Adrenal gland (tissue), 12 donors: ENCODE measurements around the gene DMTF1. TPM values are rescaled to one million over a fixed set of nuclear protein-coding genes. Genes with fewer than 3 reads are reported as not detected.

ENCODE experiments used
- DNase-seq, 7 donors: peaks; one replicate each; pipeline ENCODE4 v3.0.0-alpha.2; 2019 to 2020
- H3K27ac ChIP-seq, 5 donors: fragments of 200-600 bp; sonication (generic) in 4 of 5; 1 replicate in 3 of 5; 2 replicates in 2 of 5; pipeline versions ENCODE4 v1.5.1 to v1.8.0; 2016 to 2020; ENCODE audit warnings: mild to moderate bottlenecking in 1 of 5
- H3K27me3 ChIP-seq: fragments of 200-600 bp; 2 replicates; pipeline ENCODE4 v1.8.0; 2021
- H3K36me3 ChIP-seq, 2 donors: fragments of 200-600 bp; replicated peaks in 1 of 2; 1 replicate in 1 of 2; 2 replicates in 1 of 2; pipeline versions ENCODE4 v1.5.1 to v1.8.0; 2018 to 2022
- H3K4me1 ChIP-seq, 2 donors: fragments of 200-600 bp; replicated peaks in 1 of 2; 1 replicate in 1 of 2; 2 replicates in 1 of 2; pipeline versions ENCODE4 v1.5.1 to v1.8.0; 2018 to 2021
- H3K4me3 ChIP-seq, 4 donors: fragments of 200-600 bp; sonication (generic) in 3 of 4; one replicate each; pipeline ENCODE4 v1.5.1; 2016 to 2018
- H3K9me3 ChIP-seq, 3 donors: fragments of 200-600 bp; sonication (generic) in 1 of 3; replicated peaks in 1 of 3; 1 replicate in 2 of 3; 2 replicates in 1 of 3; pipeline versions ENCODE4 v1.5.1 to v1.8.0; 2016 to 2021
- POLR2A ChIP-seq, 2 donors: fragments of 450-650 bp; IDR thresholded peaks; one replicate each; pipeline ENCODE4 v1.6.1; 2017; ENCODE audit warnings: antibody characterized with exemption in 2 of 2, mild to moderate bottlenecking in 2 of 2, moderate library complexity in 1 of 2
- WGBS, 4 donors: extraction: QIAGEN DNeasy Blood & Tissue Kit in 2 of 4; methylation state at CpG; one replicate each; pipeline versions ENCODE4 v1.1.5 to v1.1.7; 2013 to 2017; 5-methylcytosine and 5-hydroxymethylcytosine counted together
- intact Hi-C, 2 donors: fragments of 100-400 bp; cut with DNase I; formaldehyde crosslinking; loops; one replicate each; pipeline versions ENCODE4 v1.14.1 to v1.15.0; 2022 to 2023
- polyA plus RNA-seq, 3 donors: library from polyadenylated mRNA; stranded (reverse); fragments of 200-250 nt in 2 of 3; fragments of 350-450 nt in 1 of 3; fragmentation: Illumina TruSeq in 1 of 3; extraction: RNeasy Lipid Tissue Mini Kit (QIAGEN cat#74804) in 1 of 3; gene quantifications; one replicate each; pipeline ENCODE4 v1.2.3, GENCODE V29; 2013 to 2014
- total RNA-seq, 9 donors: library from RNA; depleted of rRNA in 4 of 9; stranded (reverse); fragments of >200 nt in 4 of 9; fragments of 120-200 nt in 1 of 9; fragmentation: NEBNext Ultra II Directional in 1 of 9; extraction: Animal tissue kit (Norgen Biotek cat#: 25700) in 1 of 9; gene quantifications; one replicate each; pipeline versions ENCODE4 v1.1.0 to v1.2.4, GENCODE V29; 2013 to 2023
- TF ChIP-seq, protein P1 (sequence below), 6 experiments: fragments of 450-650 bp in 4 of 6; fragments of 200-600 bp in 2 of 6; sonication (generic) in 1 of 6; IDR thresholded peaks; 1 replicate in 5 of 6; 2 replicates in 1 of 6; pipeline versions ENCODE4 v1.5.1 to v1.8.0; 2016 to 2021; ENCODE audit warnings: antibody characterized with exemption in 6 of 6, mild to moderate bottlenecking in 2 of 6, moderate library complexity in 1 of 6
- donor health status: healthy with polysubstance abuse.
- donor health status: Bipolar disorder and iron deficiency.
- donor health status: DM: yes; HTN: yes; CAD: no.
- donor health status: DM: no; HTN: no; CAD: no.
- donor health status: DM: no; HTN: no; CAD: no.
- donor health status: DM: yes; HTN: yes; CAD: no.

The DMTF1 gene
- total and polyA plus RNA-seq, 12 donors, result 17.1 to 149 (median 50.2) TPM

DNA sequence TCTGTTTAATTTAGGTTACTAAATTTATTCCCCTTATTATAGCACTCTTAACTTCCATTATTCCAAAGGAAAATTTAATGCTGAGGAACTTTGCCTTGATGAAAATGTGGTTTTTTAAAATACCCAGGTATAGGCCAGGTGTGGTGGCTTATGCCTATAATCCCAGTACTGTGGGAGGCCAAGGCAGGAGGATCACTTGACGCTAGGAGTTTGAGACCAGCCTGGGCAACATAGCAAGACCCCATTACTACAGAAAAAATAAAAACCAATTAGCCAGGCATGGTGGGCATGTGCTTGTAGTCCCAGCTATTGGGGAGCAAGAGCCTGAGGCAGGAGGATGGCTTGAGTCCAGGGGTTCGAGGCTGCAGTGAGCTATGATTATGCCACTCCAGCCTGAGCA is 34.9 kb downstream of the DMTF1 start:
- peaks cover 0 to 85% of the 10 kb centered on the region in 2 donors for H3K36me3 ChIP-seq
- intact Hi-C loops, result no loop called here

DNA sequence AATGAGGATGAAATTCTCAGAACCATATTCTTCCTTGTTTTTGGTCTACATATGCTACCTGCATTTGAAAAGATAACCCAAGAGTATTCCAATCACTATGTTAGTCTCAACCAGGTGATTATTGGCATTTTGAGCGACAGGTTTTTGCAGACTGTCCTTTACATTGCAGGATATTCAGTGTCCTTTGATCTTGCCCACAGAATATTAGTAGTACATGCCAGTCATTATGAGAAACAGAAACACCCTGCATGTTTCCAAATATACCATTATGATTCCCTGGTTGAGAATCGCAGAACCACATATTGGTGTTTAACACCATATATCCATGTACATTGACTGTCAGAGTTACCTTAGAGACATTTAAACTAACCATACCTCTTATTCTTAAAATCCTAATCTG is 36.7 kb downstream of the DMTF1 start:
- peaks cover 0 to 85% of the 10 kb centered on the region in 2 donors for H3K36me3 ChIP-seq
- no peaks in the 10 kb centered on the region for H3K27me3 ChIP-seq
- no peak overlapping the region for H3K4me3 ChIP-seq
- H3K9me3 ChIP-seq, result no peaks in the 10 kb centered on the region
- H3K4me1 ChIP-seq, result no peaks in the 10 kb centered on the region
- H3K27ac ChIP-seq, result no peak overlapping the region
- WGBS, 4 donors, result 96 to 97% (median 96%) methylated on average over 2 of the region's 2 CpGs
- intact Hi-C loops, result no loop called here
- no peak for DNase-seq
- TF ChIP-seq, protein P1, sequence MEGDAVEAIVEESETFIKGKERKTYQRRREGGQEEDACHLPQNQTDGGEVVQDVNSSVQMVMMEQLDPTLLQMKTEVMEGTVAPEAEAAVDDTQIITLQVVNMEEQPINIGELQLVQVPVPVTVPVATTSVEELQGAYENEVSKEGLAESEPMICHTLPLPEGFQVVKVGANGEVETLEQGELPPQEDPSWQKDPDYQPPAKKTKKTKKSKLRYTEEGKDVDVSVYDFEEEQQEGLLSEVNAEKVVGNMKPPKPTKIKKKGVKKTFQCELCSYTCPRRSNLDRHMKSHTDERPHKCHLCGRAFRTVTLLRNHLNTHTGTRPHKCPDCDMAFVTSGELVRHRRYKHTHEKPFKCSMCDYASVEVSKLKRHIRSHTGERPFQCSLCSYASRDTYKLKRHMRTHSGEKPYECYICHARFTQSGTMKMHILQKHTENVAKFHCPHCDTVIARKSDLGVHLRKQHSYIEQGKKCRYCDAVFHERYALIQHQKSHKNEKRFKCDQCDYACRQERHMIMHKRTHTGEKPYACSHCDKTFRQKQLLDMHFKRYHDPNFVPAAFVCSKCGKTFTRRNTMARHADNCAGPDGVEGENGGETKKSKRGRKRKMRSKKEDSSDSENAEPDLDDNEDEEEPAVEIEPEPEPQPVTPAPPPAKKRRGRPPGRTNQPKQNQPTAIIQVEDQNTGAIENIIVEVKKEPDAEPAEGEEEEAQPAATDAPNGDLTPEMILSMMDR (IDR thresholded peaks at IDR 0.05), result no peak
- TF ChIP-seq POLR2A (IDR thresholded peaks at IDR 0.05), result no peak

More for the DNA sequence above, 34.9 kb downstream of the DMTF1 start:
- DNase-seq, result no peak
- Histone ChIP-seq H3K9me3 (no peaks in the 10 kb centered on the region), H3K4me1 (no peaks in the 10 kb centered on the region), H3K27me3 (no peaks in the 10 kb centered on the region), H3K4me3 (no peak overlapping the region), H3K27ac (no peak overlapping the region)
- no peak for TF ChIP-seq POLR2A (IDR thresholded peaks at IDR 0.05)
- TF ChIP-seq, protein P1 (IDR thresholded peaks at IDR 0.05), result no peak
- 97 to 98% (median 98%) methylated on average over 2 of the region's 2 CpGs for WGBS, 4 donors

- H3K4me3 ChIP-seq, result no peak overlapping the region
- H3K27ac ChIP-seq, result no peak overlapping the region
- intact Hi-C loops, result no loop called here
- H3K9me3 ChIP-seq, result no peaks in the 10 kb centered on the region
- peaks cover 0 to 85% of the 10 kb centered on the region in 2 donors for H3K36me3 ChIP-seq
- H3K4me1 ChIP-seq, result no peaks in the 10 kb centered on the region
- TF ChIP-seq, protein P1 (IDR thresholded peaks at IDR 0.05), result no peak
- TF ChIP-seq POLR2A (IDR thresholded peaks at IDR 0.05), result no peak
- DNase-seq, result no peak
- WGBS, 4 donors, result 90 to 97% (median 92%) methylated on average over 3 of the region's 3 CpGs
- H3K27me3 ChIP-seq, result no peaks in the 10 kb centered on the region
These were observed 38.5 kb downstream of the DMTF1 start for GRCh38 chr7:87190783-87191182.

- WGBS, 4 donors, result 83 to 89% (median 86%) methylated on average over 6 of the region's 6 CpGs
- Histone ChIP-seq H3K9me3 (no peaks in the 10 kb centered on the region), H3K27ac (no peak overlapping the region), H3K4me1 (no peaks in the 10 kb centered on the region), H3K36me3 (peaks cover 0 to 82% of the 10 kb centered on the region in 2 donors), H3K4me3 (no peak overlapping the region), H3K27me3 (no peaks in the 10 kb centered on the region)
- TF ChIP-seq, protein P1 (IDR thresholded peaks at IDR 0.05), result no peak
- no peak for TF ChIP-seq POLR2A (IDR thresholded peaks at IDR 0.05)
- no peak for DNase-seq
- intact Hi-C loops, result no loop called here
These were observed 40.7 kb downstream of the DMTF1 start for GRCh38 chr7:87192784-87193487.
